Endothelial cell of umbilical vein (primary cell): ENCODE measurements around the gene OOEP. TPM values are rescaled to one million over a fixed set of nuclear protein-coding genes. Genes with fewer than 3 reads are reported as not detected.

Source experiments
- BruUV-seq: library from RNA; stranded (reverse); fragments of 400-500 nt; replicated peaks from 2 replicates; lab custom pipeline; 2021; lab: Mats Ljungman, UMichigan
- CTCF ChIA-PET: fragments of 300-600, 350-600 bp; sonication (Branson Sonifier 250); formaldehyde crosslinking; loops from one replicate; lab custom pipeline; 2021; ENCODE audit warnings: antibody characterized with exemption, inconsistent platforms; lab: Charles Lee
- POLR2A ChIA-PET: fragments of 300-600, 350-600 bp; sonication (Branson Sonifier 250); formaldehyde crosslinking; loops from one replicate; lab custom pipeline; 2021; ENCODE audit warnings: antibody characterized with exemption, inconsistent platforms; lab: Charles Lee
- DNase-seq: peaks from one replicate; pipeline ENCODE4 v3.0.0-alpha.2; 2011; ENCODE audit warnings: low read depth, low spot score
- FAIRE-seq: peaks from 2 replicates; lab custom pipeline; 2011; peaks lifted over from hg19 to GRCh38; lab: Jason Lieb, UNC
- H2AFZ ChIP-seq: 2 replicates; pipeline ENCODE4 v1.6.0; 2012; ENCODE audit warnings: low read depth, low read length, control low read depth, inconsistent platforms
- H3K27ac ChIP-seq: 2 replicates; pipeline ENCODE4 v1.5.1; 2011; ENCODE audit warnings: low read depth, mild to moderate bottlenecking, control low read depth, low read length, moderate library complexity; ENCODE audit not compliant: insufficient read depth
- H3K27me3 ChIP-seq, 2 experiments: 2 replicates each; pipeline versions ENCODE4 v1.6.0 to v1.6.1; 2011; ENCODE audit warnings: low read length in 2 of 2, mixed read lengths in 1 of 2; ENCODE audit not compliant: control insufficient read depth in 2 of 2, insufficient read depth in 2 of 2
- H3K36me3 ChIP-seq, 2 experiments: 2 replicates in 1 of 2; 3 replicates in 1 of 2; pipeline ENCODE4 v1.5.1; 2011; ENCODE audit warnings: low read length in 2 of 2, mild to moderate bottlenecking in 1 of 2, moderate library complexity in 1 of 2; ENCODE audit not compliant: control insufficient read depth in 2 of 2, insufficient read depth in 2 of 2; ENCODE audit errors: extremely low read depth in 1 of 2
- H3K4me1 ChIP-seq: 3 replicates; pipeline ENCODE4 v1.5.1; 2011; ENCODE audit warnings: mild to moderate bottlenecking, low read length; ENCODE audit not compliant: control insufficient read depth, insufficient read depth; ENCODE audit errors: extremely low read depth
- H3K4me2 ChIP-seq: 2 replicates; pipeline ENCODE4 v1.6.1; 2011; ENCODE audit warnings: low read length, control low read depth, mixed read lengths; ENCODE audit not compliant: insufficient read depth
- H3K4me3 ChIP-seq, 3 experiments: fragments of 200-600 bp in 1 of 3; sonication (generic), shearing (Covaris generic) in 1 of 3; replicated peaks in 1 of 3; 2 replicates each; pipeline ENCODE4 v1.5.1; 2011 to 2016; ENCODE audit warnings: control low read depth in 3 of 3, low read length in 3 of 3, mild to moderate bottlenecking in 2 of 3, inconsistent platforms in 1 of 3, low read depth in 1 of 3, moderate library complexity in 1 of 3; ENCODE audit not compliant: insufficient read depth in 1 of 3
- H3K79me2 ChIP-seq: 2 replicates; pipeline ENCODE4 v1.6.0; 2012; ENCODE audit warnings: low read length, inconsistent platforms; ENCODE audit not compliant: control insufficient read depth, insufficient read depth
- H3K9ac ChIP-seq: replicated peaks from 2 replicates; pipeline ENCODE3; 2011; ENCODE audit warnings: low read length, control low read depth; ENCODE audit not compliant: insufficient read depth; ENCODE audit errors: extremely low read depth
- H3K9me1 ChIP-seq: replicated peaks from 3 replicates; pipeline ENCODE4 v1.6.0; 2011; ENCODE audit warnings: mild to moderate bottlenecking, low read length; ENCODE audit not compliant: control insufficient read depth, insufficient read depth; ENCODE audit errors: extremely low read depth
- H3K9me3 ChIP-seq: replicated peaks from 2 replicates; pipeline ENCODE4 v1.5.1; 2012; ENCODE audit warnings: low read length, inconsistent platforms; ENCODE audit not compliant: control insufficient read depth, insufficient read depth
- H4K20me1 ChIP-seq: replicated peaks from 2 replicates; pipeline ENCODE3; 2011; ENCODE audit warnings: mild to moderate bottlenecking, low read length; ENCODE audit not compliant: control insufficient read depth, insufficient read depth; ENCODE audit errors: extremely low read depth
- EZH2 ChIP-seq: IDR thresholded peaks from 2 replicates; pipeline ENCODE4 v1.6.1; 2012; ENCODE audit warnings: borderline replicate concordance, low read depth, mild to moderate bottlenecking, moderate library complexity, low read length, inconsistent platforms; ENCODE audit not compliant: severe bottlenecking
- FOS ChIP-seq: IDR thresholded peaks from 2 replicates; pipeline ENCODE4 v1.6.1; 2011; ENCODE audit warnings: mild to moderate bottlenecking, low read length, moderate library complexity, borderline replicate concordance; ENCODE audit not compliant: insufficient read depth
- GATA2 ChIP-seq: IDR thresholded peaks from 2 replicates; pipeline ENCODE4 v1.7.0; 2011; ENCODE audit warnings: low read depth, mild to moderate bottlenecking, moderate library complexity, mixed read lengths, low read length; ENCODE audit not compliant: insufficient read length, insufficient read depth
- JUN ChIP-seq: IDR thresholded peaks from 2 replicates; pipeline ENCODE4 v1.6.1; 2011; ENCODE audit warnings: borderline replicate concordance, low read depth; ENCODE audit not compliant: insufficient read length, insufficient read depth
- MAX ChIP-seq: IDR thresholded peaks from 2 replicates; pipeline ENCODE4 v1.6.1; 2011; ENCODE audit not compliant: insufficient read depth, insufficient read length
- MYC ChIP-seq: IDR thresholded peaks from one replicate; pipeline ENCODE4 v1.6.1; 2011; ENCODE audit warnings: mild to moderate bottlenecking, low read depth, low read length
- POLR2A ChIP-seq: IDR thresholded peaks from 2 replicates; pipeline ENCODE4 v1.6.1; 2012; ENCODE audit warnings: low read depth, mild to moderate bottlenecking, control low read depth, low read length
- POLR2AphosphoS5 ChIP-seq: IDR thresholded peaks from 2 replicates; pipeline ENCODE4 v1.6.1; 2012; ENCODE audit warnings: low read depth, mild to moderate bottlenecking, control low read depth, low read length, moderate library complexity; ENCODE audit not compliant: insufficient read depth
- dilution Hi-C: fragments of 300-500 bp; cut with MboI; formaldehyde crosslinking; loops from one replicate; pipeline ENCODE4 v1.15.0; 2019; ENCODE audit warnings: low sequenced_read_pairs; ENCODE audit not compliant: extremely low pct_ligation_motif_present
- intact Hi-C: fragments of 100-400 bp; cut with micrococcal nuclease; formaldehyde crosslinking; loops from one replicate; pipeline ENCODE4 v1.10.0; 2022
- polyA plus RNA-seq, 4 experiments: library from polyadenylated mRNA; depleted of rRNA in 3 of 4; stranded (reverse) in 3 of 4; unstranded in 1 of 4; fragments of >200 nt; gene quantifications; 2 replicates each; pipeline versions ENCODE4 v1.2.1 to v1.2.3, GENCODE V29; 2011 to 2012; ENCODE audit warnings: missing spikeins in 1 of 4
- total RNA-seq: library from RNA; stranded (reverse); gene quantifications from 2 replicates; pipeline ENCODE4 v1.2.3, GENCODE V29; 2021
- TF ChIP-seq, protein P1 (sequence below), 2 donors: IDR thresholded peaks; 1 replicate in 1 of 2; 2 replicates in 1 of 2; pipeline ENCODE4 v1.5.1; 2011; ENCODE audit warnings: low read length in 2 of 2, mild to moderate bottlenecking in 2 of 2, moderate library complexity in 2 of 2, control low read depth in 1 of 2, inconsistent platforms in 1 of 2, low read depth in 1 of 2; ENCODE audit not compliant: insufficient read depth in 1 of 2; ENCODE audit errors: extremely low read depth in 1 of 2

Gene OOEP
- total and polyA plus RNA-seq, 2 donors (not counting 3 experiments of a cell fraction or from before 2014, with no cell fraction given) = 0.19 TPM; not detected in 1

DNA sequence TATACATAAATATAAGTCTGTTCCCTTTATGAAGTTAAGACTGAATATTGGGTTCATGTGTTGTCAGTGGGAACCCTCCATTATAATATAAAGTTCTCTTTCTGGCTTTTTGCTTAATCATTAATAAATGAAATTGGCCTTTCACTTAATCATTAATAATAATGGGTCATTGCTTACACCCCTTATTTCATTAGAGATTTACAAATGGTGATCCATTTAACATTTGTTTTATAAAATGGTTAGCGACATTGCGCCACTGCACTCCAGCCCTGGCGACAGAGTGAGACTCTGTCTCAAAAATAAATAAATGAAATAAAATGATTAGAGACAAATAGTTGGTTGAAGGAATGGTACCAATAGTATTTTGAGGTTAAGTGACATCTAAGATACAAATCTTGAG lies 43.4 kb upstream of the OOEP start:
- FAIRE-seq (no peak), DNase-seq (no peak)
- Histone ChIP-seq H3K4me3 (no peak overlapping the region), H3K4me2 (no peak overlapping the region), H3K27me3 (no peaks in the 10 kb centered on the region), H3K79me2 (no peaks in the 10 kb centered on the region), H3K27ac (no peak overlapping the region), H2AFZ (no peak overlapping the region), H3K9me1 (no peaks in the 10 kb centered on the region), H3K9me3 (no peaks in the 10 kb centered on the region), H3K9ac (no peak overlapping the region), H3K4me1 (peaks cover 2% of the 10 kb centered on the region), H4K20me1 (no peaks in the 10 kb centered on the region), H3K36me3 (no peaks in the 10 kb centered on the region)
- intact Hi-C loops = no loop called here
- TF ChIP-seq JUN (no peak), MAX (no peak), MYC (no peak), POLR2A (no peak), POLR2AphosphoS5 (no peak), EZH2 (no peak), GATA2 (no peak), FOS (no peak)
- TF ChIP-seq, protein P1, sequence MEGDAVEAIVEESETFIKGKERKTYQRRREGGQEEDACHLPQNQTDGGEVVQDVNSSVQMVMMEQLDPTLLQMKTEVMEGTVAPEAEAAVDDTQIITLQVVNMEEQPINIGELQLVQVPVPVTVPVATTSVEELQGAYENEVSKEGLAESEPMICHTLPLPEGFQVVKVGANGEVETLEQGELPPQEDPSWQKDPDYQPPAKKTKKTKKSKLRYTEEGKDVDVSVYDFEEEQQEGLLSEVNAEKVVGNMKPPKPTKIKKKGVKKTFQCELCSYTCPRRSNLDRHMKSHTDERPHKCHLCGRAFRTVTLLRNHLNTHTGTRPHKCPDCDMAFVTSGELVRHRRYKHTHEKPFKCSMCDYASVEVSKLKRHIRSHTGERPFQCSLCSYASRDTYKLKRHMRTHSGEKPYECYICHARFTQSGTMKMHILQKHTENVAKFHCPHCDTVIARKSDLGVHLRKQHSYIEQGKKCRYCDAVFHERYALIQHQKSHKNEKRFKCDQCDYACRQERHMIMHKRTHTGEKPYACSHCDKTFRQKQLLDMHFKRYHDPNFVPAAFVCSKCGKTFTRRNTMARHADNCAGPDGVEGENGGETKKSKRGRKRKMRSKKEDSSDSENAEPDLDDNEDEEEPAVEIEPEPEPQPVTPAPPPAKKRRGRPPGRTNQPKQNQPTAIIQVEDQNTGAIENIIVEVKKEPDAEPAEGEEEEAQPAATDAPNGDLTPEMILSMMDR (IDR thresholded peaks at IDR 0.05; ENCODE audit: extremely low read depth in 1 of 2, insufficient read depth in 1 of 2, low read depth in 1 of 2, low read length in 2 of 2) = no peak
- ChIA-PET POLR2A (no interaction called here), CTCF (no interaction called here)
- BruUV-seq = no TSS peak
- dilution Hi-C loops = no loop called here
